ENCODE results near the gene FAM168A.

DNA sequence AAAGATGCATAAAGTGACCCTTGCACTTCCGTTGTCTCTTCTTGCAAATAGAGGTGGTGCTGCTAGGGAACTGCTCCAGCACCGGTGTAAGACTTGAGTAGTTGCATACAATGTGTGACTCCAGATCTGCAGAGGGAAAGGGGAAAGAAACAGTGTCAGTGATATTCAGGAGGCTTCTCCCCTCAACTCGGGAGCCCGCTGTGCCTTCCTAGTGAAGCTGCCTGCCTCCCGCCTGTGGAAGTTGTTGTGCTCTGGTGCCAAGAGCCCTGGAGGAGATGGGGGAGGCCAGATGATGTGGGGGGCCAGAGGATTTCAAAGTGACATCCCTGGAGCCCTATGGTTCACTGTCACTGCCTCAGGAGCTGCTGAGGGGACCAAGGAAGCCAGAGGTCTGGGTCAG, 191.3 kb downstream of the FAM168A start:
- TF ChIP-seq, protein P1, sequence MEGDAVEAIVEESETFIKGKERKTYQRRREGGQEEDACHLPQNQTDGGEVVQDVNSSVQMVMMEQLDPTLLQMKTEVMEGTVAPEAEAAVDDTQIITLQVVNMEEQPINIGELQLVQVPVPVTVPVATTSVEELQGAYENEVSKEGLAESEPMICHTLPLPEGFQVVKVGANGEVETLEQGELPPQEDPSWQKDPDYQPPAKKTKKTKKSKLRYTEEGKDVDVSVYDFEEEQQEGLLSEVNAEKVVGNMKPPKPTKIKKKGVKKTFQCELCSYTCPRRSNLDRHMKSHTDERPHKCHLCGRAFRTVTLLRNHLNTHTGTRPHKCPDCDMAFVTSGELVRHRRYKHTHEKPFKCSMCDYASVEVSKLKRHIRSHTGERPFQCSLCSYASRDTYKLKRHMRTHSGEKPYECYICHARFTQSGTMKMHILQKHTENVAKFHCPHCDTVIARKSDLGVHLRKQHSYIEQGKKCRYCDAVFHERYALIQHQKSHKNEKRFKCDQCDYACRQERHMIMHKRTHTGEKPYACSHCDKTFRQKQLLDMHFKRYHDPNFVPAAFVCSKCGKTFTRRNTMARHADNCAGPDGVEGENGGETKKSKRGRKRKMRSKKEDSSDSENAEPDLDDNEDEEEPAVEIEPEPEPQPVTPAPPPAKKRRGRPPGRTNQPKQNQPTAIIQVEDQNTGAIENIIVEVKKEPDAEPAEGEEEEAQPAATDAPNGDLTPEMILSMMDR (IDR thresholded peaks at IDR 0.05; ENCODE audit: poor library complexity), result no peak
- no peak for TF ChIP-seq EZH2 (IDR thresholded peaks at IDR 0.05; ENCODE audit: borderline replicate concordance)
